ENCODE results near the gene FHOD1. TPM values are rescaled to one million over a fixed set of nuclear protein-coding genes. Genes with fewer than 3 reads are reported as not detected.
A peak's percentile ranks its signal among the peaks of the same experiment; 100 is the strongest.

Gene FHOD1
- total RNA-seq, 2 experiments from 2014 or later = 102 to 105 TPM

DNA sequence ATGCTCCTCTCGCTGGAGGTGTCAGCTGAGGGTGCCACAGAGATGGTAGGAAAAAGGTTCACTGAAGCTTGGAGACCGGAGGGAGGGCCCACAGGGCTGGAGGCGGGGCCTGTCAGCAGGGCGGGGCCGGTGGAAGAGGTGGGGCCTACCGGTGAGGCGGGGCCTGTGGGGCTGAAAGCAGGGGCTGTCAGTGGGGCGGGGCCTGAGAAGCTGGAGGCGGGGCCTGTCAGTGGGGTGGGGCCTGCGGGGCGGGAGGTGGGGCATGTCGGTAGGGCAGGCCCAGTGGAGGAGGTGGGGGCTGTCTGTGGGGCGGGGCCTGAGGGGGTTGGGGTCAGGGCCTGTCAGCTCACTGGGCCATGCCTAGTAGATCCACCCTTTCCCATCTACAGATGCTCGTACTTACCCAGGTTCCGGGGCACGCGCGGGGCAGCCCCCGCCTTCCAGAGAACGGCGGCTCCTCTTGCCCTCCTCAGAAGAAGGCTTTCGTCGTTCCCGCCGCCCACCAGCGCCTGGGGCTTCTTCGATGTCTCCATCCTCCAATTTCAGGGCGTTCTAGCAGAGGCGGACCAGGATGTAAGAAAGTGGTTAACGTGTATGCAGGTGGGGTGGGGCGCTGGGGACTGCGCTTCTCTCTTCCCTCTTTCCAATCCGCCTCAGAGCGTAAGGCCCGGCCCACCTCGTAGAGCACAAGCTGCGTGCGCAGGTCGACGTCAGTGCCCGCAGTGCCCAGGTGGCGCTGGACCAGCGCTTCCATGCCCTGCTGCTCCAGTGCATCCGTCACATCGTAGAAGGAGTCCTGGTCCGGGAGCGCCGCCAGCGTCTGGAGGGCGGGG is 10.5 kb downstream of the FHOD1 start:
- POLR2A ChIA-PET = interaction anchor here (1.3 to 12.3 kb wide), 4 partner anchors 9 to 45 kb away, joined by 4 to 123 read pairs (median 24); partner anchors contain the start of genes E2F4, FHOD1, SLC9A5 and TMEM208
- H3K4me1 Mint-ChIP-seq (ENCODE audit: low read depth) = peaks cover 9% of the 10 kb centered on the region

DNA sequence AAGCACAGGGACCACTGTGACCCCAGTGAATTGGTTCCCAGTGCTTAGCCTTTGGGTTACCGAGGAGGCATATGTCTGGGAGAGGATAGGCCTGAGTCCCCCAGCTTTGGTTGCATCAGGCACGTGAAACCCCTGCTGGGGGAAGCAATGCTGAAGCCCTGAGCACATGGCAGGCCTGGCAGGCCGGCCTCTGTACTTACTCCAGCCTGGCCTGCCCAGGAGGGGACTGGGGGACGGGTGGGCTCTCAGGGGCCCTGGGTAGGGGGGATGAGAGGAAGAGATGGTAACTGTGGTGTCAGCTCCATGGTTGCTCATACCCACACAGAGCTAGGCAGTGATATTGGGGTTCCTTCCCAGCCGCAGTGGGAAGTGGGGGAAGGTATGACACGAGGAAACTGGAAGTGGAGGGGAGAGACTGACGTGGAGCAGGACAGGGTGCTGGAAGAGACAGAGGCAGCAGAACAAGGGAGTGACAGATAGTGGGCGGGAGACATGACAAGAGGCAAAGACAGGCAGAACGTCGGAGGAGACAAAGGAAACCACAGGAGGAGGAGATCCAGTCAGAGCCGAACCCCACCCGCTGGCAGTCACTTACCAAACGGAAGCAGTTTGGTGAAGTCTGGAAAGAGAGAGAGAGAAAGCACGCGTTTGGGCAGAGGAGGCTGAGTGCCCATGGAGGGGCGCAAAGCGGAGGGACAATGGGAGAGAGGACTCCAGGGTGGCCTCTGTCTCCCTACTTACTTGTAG is 11.3 kb downstream of the FHOD1 start:
- Mint-ChIP-seq H3K4me3 (no peak overlapping the region), H3K4me1 (ENCODE audit: low read depth) (peaks cover 3% of the 10 kb centered on the region), H3K27me3 (no peaks in the 10 kb centered on the region), H3K36me3 (ENCODE audit: low read depth) (peaks cover 41% of the 10 kb centered on the region), H3K27ac (peak overlapping the region; percentile 48), H3K9me3 (no peaks in the 10 kb centered on the region)
- POLR2A ChIA-PET = interaction anchor here (1.3 to 12.3 kb wide), 3 partner anchors 9 to 44 kb away, joined by 4 to 123 read pairs (median 39); partner anchors contain the start of genes E2F4, FHOD1, SLC9A5 and TMEM208
- CTCF ChIA-PET = interaction anchor here (0.9 kb wide), 1 partner anchor 9 kb away, joined by 3 read pairs; the partner anchor contains the start of gene TMEM208
- TF ChIP-seq, protein P1, sequence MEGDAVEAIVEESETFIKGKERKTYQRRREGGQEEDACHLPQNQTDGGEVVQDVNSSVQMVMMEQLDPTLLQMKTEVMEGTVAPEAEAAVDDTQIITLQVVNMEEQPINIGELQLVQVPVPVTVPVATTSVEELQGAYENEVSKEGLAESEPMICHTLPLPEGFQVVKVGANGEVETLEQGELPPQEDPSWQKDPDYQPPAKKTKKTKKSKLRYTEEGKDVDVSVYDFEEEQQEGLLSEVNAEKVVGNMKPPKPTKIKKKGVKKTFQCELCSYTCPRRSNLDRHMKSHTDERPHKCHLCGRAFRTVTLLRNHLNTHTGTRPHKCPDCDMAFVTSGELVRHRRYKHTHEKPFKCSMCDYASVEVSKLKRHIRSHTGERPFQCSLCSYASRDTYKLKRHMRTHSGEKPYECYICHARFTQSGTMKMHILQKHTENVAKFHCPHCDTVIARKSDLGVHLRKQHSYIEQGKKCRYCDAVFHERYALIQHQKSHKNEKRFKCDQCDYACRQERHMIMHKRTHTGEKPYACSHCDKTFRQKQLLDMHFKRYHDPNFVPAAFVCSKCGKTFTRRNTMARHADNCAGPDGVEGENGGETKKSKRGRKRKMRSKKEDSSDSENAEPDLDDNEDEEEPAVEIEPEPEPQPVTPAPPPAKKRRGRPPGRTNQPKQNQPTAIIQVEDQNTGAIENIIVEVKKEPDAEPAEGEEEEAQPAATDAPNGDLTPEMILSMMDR (IDR thresholded peaks at IDR 0.05) = no peak
- intact Hi-C loops (cut with micrococcal nuclease) = no loop called here
- no peak for DNase-seq
- ATAC-seq = peak; percentile 1

More for the DNA sequence above, 10.5 kb downstream of the FHOD1 start:
- H3K9me3 Mint-ChIP-seq = no peaks in the 10 kb centered on the region
- DNase-seq (peak; percentile 89), ATAC-seq (peak; percentile 100)
- no peaks in the 10 kb centered on the region for H3K27me3 Mint-ChIP-seq
- intact Hi-C loops (cut with micrococcal nuclease) = no loop called here
- peak overlapping the region; percentile 48 for H3K27ac Mint-ChIP-seq
- H3K36me3 Mint-ChIP-seq (ENCODE audit: low read depth) = peaks cover 33% of the 10 kb centered on the region
- no peak overlapping the region for H3K4me3 Mint-ChIP-seq
- CTCF ChIA-PET = no interaction called here
- TF ChIP-seq, protein P1 (IDR thresholded peaks at IDR 0.05) = no peak

DNA sequence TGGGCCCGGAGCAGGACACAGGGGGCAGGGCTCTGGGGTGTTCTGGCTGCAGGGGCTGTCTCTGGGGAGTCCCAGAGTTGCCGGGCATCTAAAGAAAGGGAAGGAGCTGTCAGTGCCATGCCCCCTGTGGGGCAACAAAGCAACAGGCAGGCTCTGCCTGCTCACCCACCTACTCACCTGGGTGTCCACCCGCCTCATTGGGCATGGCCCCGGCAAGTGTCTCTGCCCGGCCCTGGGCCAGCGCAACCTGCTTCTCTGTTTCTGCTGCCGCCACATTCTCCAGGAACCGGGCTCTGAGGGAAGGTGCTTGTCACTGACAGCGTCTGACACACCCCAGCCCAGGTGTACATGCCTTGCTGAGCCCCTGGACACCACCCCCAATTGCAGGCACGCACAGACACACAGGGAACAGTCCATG is 13.1 kb downstream of the FHOD1 start:
- Mint-ChIP-seq H3K27ac (no peak overlapping the region), H3K4me3 (no peak overlapping the region), H3K36me3 (ENCODE audit: low read depth) (peaks cover 54% of the 10 kb centered on the region), H3K4me1 (ENCODE audit: low read depth) (peaks cover 4% of the 10 kb centered on the region), H3K27me3 (no peaks in the 10 kb centered on the region), H3K9me3 (no peaks in the 10 kb centered on the region)
- ChIA-PET CTCF (no interaction called here), POLR2A (interaction anchor here (0.6 to 12.3 kb wide), 5 partner anchors 12 to 221 kb away, joined by 3 to 123 read pairs (median 3); partner anchors contain the start of genes FHOD1 and SLC9A5)
- ATAC-seq (no peak), DNase-seq (no peak)
- TF ChIP-seq, protein P1 (IDR thresholded peaks at IDR 0.05) = no peak
- intact Hi-C loops (cut with micrococcal nuclease) = no loop called here

DNA sequence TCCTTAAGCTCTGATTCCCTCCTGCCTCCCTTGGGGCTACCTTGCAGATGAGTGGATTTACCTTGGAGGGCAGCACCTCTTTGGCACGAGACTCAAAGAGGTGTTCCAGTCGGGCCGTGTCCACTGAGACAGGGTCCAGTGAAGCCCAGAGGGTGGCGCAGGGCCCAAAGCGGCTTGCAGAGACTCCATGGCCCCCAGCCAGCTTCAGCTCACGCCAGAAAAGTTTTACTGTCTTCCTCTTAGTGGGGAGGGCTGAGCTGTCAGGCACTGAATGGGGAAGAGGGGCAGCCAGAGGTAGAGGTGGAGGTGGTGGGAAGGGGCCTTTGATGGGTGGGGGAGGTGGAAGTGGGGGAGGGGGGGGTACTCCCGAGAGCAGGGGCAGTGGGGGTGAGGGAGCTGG is 13.7 kb downstream of the FHOD1 start:
- intact Hi-C loops (cut with micrococcal nuclease) = no loop called here
- H3K4me3 Mint-ChIP-seq = no peak overlapping the region
- H3K9me3 Mint-ChIP-seq = no peaks in the 10 kb centered on the region
- ATAC-seq = no peak
- peaks cover 60% of the 10 kb centered on the region for H3K36me3 Mint-ChIP-seq (ENCODE audit: low read depth)
- ChIA-PET CTCF (no interaction called here), POLR2A (interaction anchor here (0.8 to 12.3 kb wide), 2 partner anchors 12 to 30 kb away, joined by 3 to 123 read pairs; partner anchors contain the start of genes FHOD1 and SLC9A5)
- H3K27ac Mint-ChIP-seq = no peak overlapping the region
- peaks cover 6% of the 10 kb centered on the region for H3K4me1 Mint-ChIP-seq (ENCODE audit: low read depth)
- DNase-seq = no peak
- H3K27me3 Mint-ChIP-seq = no peaks in the 10 kb centered on the region
- TF ChIP-seq, protein P1 (IDR thresholded peaks at IDR 0.05) = no peak

Data from activated CD8-positive, alpha-beta T cell treated with anti-CD3 and anti-CD28 coated beads for 36 hours (primary cell).